Ishikawa (cell line): ENCODE results near the gene DNAL1.

ENCODE experiments used
- CEBPB ChIP-seq: IDR thresholded peaks from 2 replicates; pipeline ENCODE4 v1.6.1; 2012
- CREB1 ChIP-seq: IDR thresholded peaks from 2 replicates; pipeline ENCODE4 v1.6.1; 2012; ENCODE audit warnings: low read depth
- MAX ChIP-seq: IDR thresholded peaks from 2 replicates; pipeline ENCODE4 v1.6.1; 2012
- RAD21 ChIP-seq: IDR thresholded peaks from 2 replicates; pipeline ENCODE4 v1.6.1; 2012; ENCODE audit warnings: low read depth
- REST ChIP-seq: IDR thresholded peaks from 2 replicates; pipeline ENCODE4 v1.6.1; 2012; ENCODE audit warnings: low read depth, mild to moderate bottlenecking
- TAF1 ChIP-seq: IDR thresholded peaks from 2 replicates; pipeline ENCODE4 v1.6.1; 2012; ENCODE audit warnings: low read depth, mild to moderate bottlenecking
- USF1 ChIP-seq: IDR thresholded peaks from 2 replicates; pipeline ENCODE4 v1.6.1; 2012
- YY1 ChIP-seq: IDR thresholded peaks from 2 replicates; pipeline ENCODE4 v1.6.1; 2012; ENCODE audit warnings: low read depth

- no peak for TF ChIP-seq CREB1
- no peak for TF ChIP-seq REST
- no peak for TF ChIP-seq YY1
- peak; percentile 80 for TF ChIP-seq CEBPB
- TF ChIP-seq MAX: peak; percentile 39; the same call in 1 of the 2 replicates
- no peak for TF ChIP-seq USF1
- TF ChIP-seq TAF1: no peak
- TF ChIP-seq RAD21: no peak
Observed at GRCh38 chr14:73740618-73741326, 96.0 kb downstream of the DNAL1 start.
